Activated CD8-positive, alpha-beta memory T cell treated with anti-CD3 and anti-CD28 coated beads, Interleukin-2, amount 10 ng/mL, durations not matched to agents 7 days and 5 days (primary cell): ENCODE measurements around the gene MON1B. TPM values are rescaled to one million over a fixed set of nuclear protein-coding genes. Genes with fewer than 3 reads are reported as not detected.
"Not testable (repeated sequence)": the region's sequence is repeated elsewhere in the genome, so short reads cannot be mapped to it uniquely, and the experiment has no call there.

Experiments
- ATAC-seq: fragments of 150-1000 bp; cut with Tn5 transposase; one replicate; pipeline ENCODE4 v1.10.0; 2021; ENCODE audit warnings: moderate library complexity
- CTCF ChIA-PET: fragments of 350-600 bp; sonication (Branson Sonifier 250); formaldehyde crosslinking; loops from one replicate; lab custom pipeline; 2021; ENCODE audit warnings: antibody characterized with exemption; lab: Charles Lee
- DNase-seq: peaks from one replicate; pipeline ENCODE4 v3.0.0-alpha.2; 2020
- H3K27ac Mint-ChIP-seq: one replicate; pipeline ENCODE4 v1.8.0; 2021; ENCODE audit warnings: mild to moderate bottlenecking, mixed read lengths
- H3K27me3 Mint-ChIP-seq: one replicate; pipeline ENCODE4 v1.8.0; 2021; ENCODE audit warnings: mixed read lengths
- H3K36me3 Mint-ChIP-seq: one replicate; pipeline ENCODE4 v1.8.0; 2021; ENCODE audit warnings: mild to moderate bottlenecking, mixed read lengths
- H3K4me1 Mint-ChIP-seq: one replicate; pipeline ENCODE4 v1.8.0; 2021; ENCODE audit warnings: mixed read lengths
- H3K4me3 Mint-ChIP-seq: one replicate; pipeline ENCODE4 v1.8.0; 2021; ENCODE audit warnings: mild to moderate bottlenecking, moderate library complexity, mixed read lengths
- H3K9me3 Mint-ChIP-seq: one replicate; pipeline ENCODE4 v1.8.0; 2022; ENCODE audit warnings: low read depth, mixed read lengths
- total RNA-seq, 2 experiments: library from RNA; stranded (reverse); gene quantifications; one replicate each; pipeline ENCODE4 v1.2.3, GENCODE V29; 2021

The MON1B gene
- 10 to 100 TPM; 79.2 to 89.4 TPM for total RNA-seq

- Mint-ChIP-seq H3K36me3 (peaks cover 36% of the 10 kb centered on the region), H3K4me1 (peaks cover 36% of the 10 kb centered on the region), H3K27ac (peak within 1 kb of the TSS; percentile 100), H3K9me3 (no peaks in the 10 kb centered on the region), H3K27me3 (no peaks in the 10 kb centered on the region), H3K4me3 (peak within 1 kb of the TSS; percentile 91)
- peak; percentile 97 for DNase-seq
- CTCF ChIA-PET, result interaction anchor here (1.0 to 1.1 kb wide), 2 partner anchors 19 to 23 kb away, joined by 3 to 4 read pairs; no protein-coding TSS in a partner anchor
- ATAC-seq, result peak; percentile 97
Observed at GRCh38 chr16:77190478-77191258, at the start of gene MON1B. TSS of gene MON1B (plus strand) at chr16:77191190. CDS start at chr16:77191486, 296 bp downstream.

- Mint-ChIP-seq H3K4me3 (no peak overlapping the region), H3K9me3 (peaks cover 2% of the 10 kb centered on the region)
- CTCF ChIA-PET, result no interaction called here
Observed at GRCh38 chr16:77143364-77143763, 47.6 kb upstream of the MON1B start.

GRCh38 chr16:77148121-77148520, 42.9 kb upstream of the MON1B start:
- DNase-seq (no peak), ATAC-seq (no peak)
- Mint-ChIP-seq H3K4me1 (no peaks in the 10 kb centered on the region), H3K9me3 (no peaks in the 10 kb centered on the region), H3K27me3 (no peaks in the 10 kb centered on the region), H3K4me3 (no peak overlapping the region), H3K36me3 (no peaks in the 10 kb centered on the region), H3K27ac (no peak overlapping the region)
- CTCF ChIA-PET, result no interaction called here

More at GRCh38 chr16:77143364-77143763, 47.6 kb upstream of the MON1B start:
- H3K36me3 Mint-ChIP-seq, result no peaks in the 10 kb centered on the region
- ATAC-seq (no peak), DNase-seq (no peak)
- no peaks in the 10 kb centered on the region for H3K4me1 Mint-ChIP-seq
- H3K27ac Mint-ChIP-seq, result no peak overlapping the region
- no peaks in the 10 kb centered on the region for H3K27me3 Mint-ChIP-seq

GRCh38 chr16:77157346-77158058, 33.5 kb upstream of the MON1B start:
- peaks cover 6% of the 10 kb centered on the region for H3K27me3 Mint-ChIP-seq
- DNase-seq, result no peak
- no peak overlapping the region for H3K4me3 Mint-ChIP-seq
- H3K27ac Mint-ChIP-seq, result no peak overlapping the region
- no peaks in the 10 kb centered on the region for H3K36me3 Mint-ChIP-seq
- no peak for ATAC-seq
- H3K4me1 Mint-ChIP-seq, result no peaks in the 10 kb centered on the region
- CTCF ChIA-PET, result no interaction called here
- no peaks in the 10 kb centered on the region for H3K9me3 Mint-ChIP-seq

- peaks cover 11% of the 10 kb centered on the region for H3K27me3 Mint-ChIP-seq
- H3K9me3 Mint-ChIP-seq, result no peaks in the 10 kb centered on the region
- ATAC-seq, result no peak
- H3K27ac Mint-ChIP-seq, result no peak overlapping the region
- DNase-seq, result no peak
- no peaks in the 10 kb centered on the region for H3K4me1 Mint-ChIP-seq
- no peaks in the 10 kb centered on the region for H3K36me3 Mint-ChIP-seq
- no peak overlapping the region for H3K4me3 Mint-ChIP-seq
- CTCF ChIA-PET, result no interaction called here
Observed at GRCh38 chr16:77158293-77158692, 32.7 kb upstream of the MON1B start.

GRCh38 chr16:77165006-77165405, 26.0 kb upstream of the MON1B start:
- DNase-seq (no peak), ATAC-seq (no peak)
- no peaks in the 10 kb centered on the region for H3K9me3 Mint-ChIP-seq
- H3K4me3 Mint-ChIP-seq, result no peak overlapping the region
- no peaks in the 10 kb centered on the region for H3K36me3 Mint-ChIP-seq
- H3K27me3 Mint-ChIP-seq, result peaks cover 26% of the 10 kb centered on the region
- no peak overlapping the region for H3K27ac Mint-ChIP-seq
- CTCF ChIA-PET, result interaction anchor here (0.6 kb wide), 1 partner anchor 9 kb away, joined by 3 read pairs; no protein-coding TSS in a partner anchor
- H3K4me1 Mint-ChIP-seq, result no peaks in the 10 kb centered on the region

- H3K27ac Mint-ChIP-seq, H3K36me3 Mint-ChIP-seq, H3K4me3 Mint-ChIP-seq, DNase-seq, H3K9me3 Mint-ChIP-seq, ATAC-seq, H3K4me1 Mint-ChIP-seq: not testable (repeated sequence)
- CTCF ChIA-PET, result interaction anchor here (0.6 kb wide), 1 partner anchor 8 kb away, joined by 3 read pairs; no protein-coding TSS in a partner anchor
- H3K27me3 Mint-ChIP-seq, result peaks cover 26% of the 10 kb centered on the region
Observed at GRCh38 chr16:77165536-77166236, 25.3 kb upstream of the MON1B start.

- ATAC-seq, result no peak
- H3K36me3 Mint-ChIP-seq, result no peaks in the 10 kb centered on the region
- no peak overlapping the region for H3K4me3 Mint-ChIP-seq
- DNase-seq, result no peak
- peaks cover 26% of the 10 kb centered on the region for H3K27me3 Mint-ChIP-seq
- no peak overlapping the region for H3K27ac Mint-ChIP-seq
- H3K9me3 Mint-ChIP-seq, result no peaks in the 10 kb centered on the region
- no peaks in the 10 kb centered on the region for H3K4me1 Mint-ChIP-seq
- CTCF ChIA-PET, result no interaction called here
Observed at GRCh38 chr16:77166726-77167125, 24.3 kb upstream of the MON1B start.

- H3K4me3 Mint-ChIP-seq, result no peak overlapping the region
- H3K27me3 Mint-ChIP-seq, result peaks cover 15% of the 10 kb centered on the region
- no peaks in the 10 kb centered on the region for H3K4me1 Mint-ChIP-seq
- no peaks in the 10 kb centered on the region for H3K36me3 Mint-ChIP-seq
- DNase-seq, result no peak
- no peak for ATAC-seq
- H3K9me3 Mint-ChIP-seq, result no peaks in the 10 kb centered on the region
- CTCF ChIA-PET, result no interaction called here
- H3K27ac Mint-ChIP-seq, result no peak overlapping the region
Observed at GRCh38 chr16:77168901-77169300, 22.1 kb upstream of the MON1B start.

- H3K27ac Mint-ChIP-seq, result no peak overlapping the region
- no peaks in the 10 kb centered on the region for H3K4me1 Mint-ChIP-seq
- ATAC-seq (peak; percentile 58), DNase-seq (peak; percentile 54)
- no peaks in the 10 kb centered on the region for H3K36me3 Mint-ChIP-seq
- CTCF ChIA-PET, result interaction anchor here (1.3 to 1.4 kb wide), 3 partner anchors 11 to 1377 kb away, joined by 3 to 6 read pairs (median 4); no protein-coding TSS in a partner anchor
- peaks cover 16% of the 10 kb centered on the region for H3K27me3 Mint-ChIP-seq
- no peaks in the 10 kb centered on the region for H3K9me3 Mint-ChIP-seq
- no peak overlapping the region for H3K4me3 Mint-ChIP-seq
Observed at GRCh38 chr16:77169650-77170236, 21.2 kb upstream of the MON1B start.

- CTCF ChIA-PET, result interaction anchor here (0.6 to 2.3 kb wide), 10 partner anchors 8 to 1887 kb away, joined by 3 to 8 read pairs (median 4); no protein-coding TSS in a partner anchor
- Mint-ChIP-seq H3K9me3 (no peaks in the 10 kb centered on the region), H3K27me3 (peaks cover 25% of the 10 kb centered on the region), H3K4me1 (no peaks in the 10 kb centered on the region), H3K36me3 (no peaks in the 10 kb centered on the region), H3K27ac (no peak overlapping the region), H3K4me3 (no peak overlapping the region)
- ATAC-seq (no peak), DNase-seq (no peak)
Observed at GRCh38 chr16:77170805-77171204, 20.2 kb upstream of the MON1B start.

GRCh38 chr16:77171745-77172635, 19.0 kb upstream of the MON1B start:
- CTCF ChIA-PET, result interaction anchor here (0.8 to 2.3 kb wide), 9 partner anchors 9 to 1888 kb away, joined by 3 to 8 read pairs (median 4); partner anchors contain the start of gene MON1B
- peaks cover 27% of the 10 kb centered on the region for H3K27me3 Mint-ChIP-seq
- H3K27ac Mint-ChIP-seq, result no peak overlapping the region
- DNase-seq, result no peak
- ATAC-seq, result no peak
- no peaks in the 10 kb centered on the region for H3K36me3 Mint-ChIP-seq
- H3K4me1 Mint-ChIP-seq, result no peaks in the 10 kb centered on the region
- H3K4me3 Mint-ChIP-seq, result no peak overlapping the region
- H3K9me3 Mint-ChIP-seq, result no peaks in the 10 kb centered on the region
